EH (cell line): ENCODE results near the gene XRCC5.
"Not testable (repeated sequence)": the region's sequence is repeated elsewhere in the genome, so short reads cannot be mapped to it uniquely, and the experiment has no call there.

ENCODE experiments used
- DNase-seq: peaks from one replicate; pipeline ENCODE4 v3.0.0-alpha.2; 2015; ENCODE audit warnings: low read depth

Gene XRCC5

GRCh38 chr2:216201692-216202306 lies 92.7 kb downstream of the XRCC5 start:
- no peak for DNase-seq

GRCh38 chr2:216202626-216203250 lies 93.6 kb downstream of the XRCC5 start:
- DNase-seq, result peak; percentile 59

DNA sequence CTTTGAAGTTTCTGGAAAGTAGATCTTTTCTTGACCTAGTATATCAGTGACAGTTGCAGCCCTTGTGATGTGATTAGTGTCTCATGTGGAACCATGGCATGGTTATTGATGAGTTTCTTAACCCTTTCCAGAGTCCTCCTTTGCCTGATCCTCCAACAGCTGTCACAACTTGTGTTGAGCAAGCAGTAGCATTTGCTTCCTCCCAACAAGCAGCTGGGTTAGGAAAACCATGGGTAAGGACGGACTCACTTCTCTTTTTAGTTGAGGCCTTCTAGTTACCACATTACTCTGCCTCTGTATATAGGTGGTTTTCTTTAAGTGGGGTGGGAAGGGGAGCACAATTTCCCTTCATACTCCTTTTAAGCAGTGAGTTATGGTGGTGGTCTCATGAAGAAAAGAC lies 96.3 kb downstream of the XRCC5 start:
- DNase-seq, result no peak

GRCh38 chr2:216206041-216206703 lies 97.0 kb downstream of the XRCC5 start:
- no peak for DNase-seq

- no peak for DNase-seq
These were observed 97.7 kb downstream of the XRCC5 start for GRCh38 chr2:216206821-216207220.

- DNase-seq, result not testable (repeated sequence)
These were observed 99.5 kb downstream of the XRCC5 start for GRCh38 chr2:216208661-216209060.

DNA sequence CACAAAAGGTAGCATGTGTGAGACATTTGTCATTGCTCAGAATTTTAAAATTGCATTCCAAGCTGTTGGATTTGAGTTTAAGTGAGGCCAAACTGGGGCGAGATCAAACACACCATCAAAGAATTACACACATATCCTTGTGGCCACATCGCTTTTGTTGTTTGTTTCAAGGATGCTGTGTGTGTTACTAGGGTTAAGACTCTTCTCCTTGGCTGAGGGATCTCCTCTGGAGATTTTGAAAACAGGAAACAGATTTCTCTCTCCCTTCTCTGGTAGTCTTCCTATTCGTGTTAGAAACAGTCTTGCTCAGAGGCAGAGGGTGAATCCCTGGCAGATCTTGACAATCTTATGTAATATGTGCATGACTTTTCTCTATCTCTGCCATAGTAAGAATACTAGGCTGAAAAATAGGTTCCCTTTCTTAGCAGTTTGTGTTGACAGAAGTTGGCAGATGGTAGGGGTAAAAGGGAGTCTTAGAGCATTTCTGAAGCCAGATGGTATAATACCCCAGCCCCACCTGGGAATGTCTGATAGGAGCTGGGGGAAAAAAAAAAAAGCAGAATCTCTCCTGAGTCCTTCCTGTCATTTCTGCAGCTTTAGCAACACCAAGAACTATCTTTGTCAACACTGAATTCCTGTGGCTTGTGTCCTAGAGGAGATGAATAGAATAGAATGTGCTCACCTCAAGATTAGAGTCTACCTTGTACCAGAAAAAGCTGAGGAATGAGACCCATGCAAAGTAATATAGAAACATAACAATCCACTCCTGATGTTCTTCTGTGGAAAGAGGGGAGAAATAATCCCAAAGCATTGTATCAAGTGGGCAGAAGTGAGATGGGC lies 101.8 kb downstream of the XRCC5 start:
- peak; percentile 54 for DNase-seq

DNA sequence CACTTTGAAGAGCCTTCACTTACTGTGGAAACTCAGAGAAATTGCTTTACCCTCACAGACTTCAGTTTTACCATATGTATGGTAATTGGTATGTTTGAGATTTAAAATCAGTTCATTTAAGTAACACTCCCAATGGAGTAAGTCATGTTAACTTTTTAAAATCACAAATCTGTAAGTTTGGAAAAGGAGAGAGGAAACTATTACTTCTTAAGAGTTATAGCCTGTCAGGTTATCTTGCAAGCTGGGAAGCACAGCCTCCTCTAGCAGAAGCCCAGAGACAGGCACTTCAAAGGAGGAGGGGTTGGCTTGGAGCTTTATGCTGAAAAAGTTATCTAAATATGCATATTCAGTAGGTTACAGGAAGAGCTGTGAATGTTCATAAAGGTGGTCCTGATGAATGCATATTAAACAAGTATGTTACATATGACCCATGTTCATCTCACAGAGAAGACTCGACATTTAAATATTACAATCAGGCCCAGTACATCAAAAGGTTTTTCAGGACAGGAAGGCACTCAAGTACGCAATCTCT lies 102.5 kb downstream of the XRCC5 start:
- no peak for DNase-seq

DNA sequence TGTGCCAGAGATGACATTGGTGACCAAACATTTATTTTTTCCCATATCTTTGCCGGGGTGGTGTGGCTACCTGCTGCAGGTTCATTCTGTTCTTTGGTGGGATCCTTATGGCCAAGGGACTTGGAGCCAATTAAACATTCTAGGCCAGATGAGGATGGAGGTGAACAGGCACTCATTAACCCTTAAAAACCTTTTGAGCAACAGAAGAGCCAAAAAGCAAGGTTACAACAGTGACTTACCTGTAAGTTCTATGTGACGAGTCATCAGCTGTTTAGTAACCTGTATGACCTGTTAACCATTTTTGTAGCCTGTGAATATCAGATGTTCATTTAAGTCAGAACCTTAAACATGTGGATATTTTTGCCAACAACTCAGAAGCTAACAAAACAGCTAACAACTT lies 105.6 kb downstream of the XRCC5 start:
- DNase-seq, result no peak

DNA sequence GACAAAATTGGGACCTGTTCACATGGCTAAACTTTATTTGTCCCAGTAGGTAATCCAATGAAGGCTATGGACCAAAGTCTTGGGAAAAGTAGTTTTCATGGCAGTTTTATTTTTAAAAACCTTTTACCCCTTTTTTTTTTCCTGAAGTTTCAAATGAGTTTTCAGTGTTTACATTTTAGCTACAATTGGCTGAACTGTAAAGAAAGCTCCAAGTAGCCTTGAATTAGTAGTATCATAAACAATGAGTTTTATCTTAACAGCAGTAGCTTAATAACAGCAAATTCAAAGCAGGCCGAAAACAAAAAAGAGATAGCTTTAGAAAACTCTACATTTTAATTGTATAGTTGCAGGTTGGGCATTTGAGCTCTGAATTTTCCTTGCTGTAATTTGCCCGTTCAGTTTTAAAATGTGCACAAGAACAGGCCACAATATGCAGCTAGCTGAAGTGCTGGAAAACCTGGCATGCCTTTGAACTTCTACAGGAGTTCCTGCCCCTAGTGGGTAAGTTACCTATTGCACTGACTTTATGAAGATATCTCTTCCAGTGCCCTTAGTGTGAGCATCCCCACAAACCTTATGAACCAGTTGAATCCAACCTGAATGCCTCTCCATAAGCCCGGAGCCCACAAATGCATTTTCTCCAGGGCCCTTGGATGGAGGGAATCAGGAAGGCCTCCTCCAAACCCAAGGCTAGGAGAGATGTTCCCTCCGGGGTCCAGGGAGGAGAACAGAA lies 106.7 kb downstream of the XRCC5 start:
- DNase-seq, result peak; percentile 35

DNA sequence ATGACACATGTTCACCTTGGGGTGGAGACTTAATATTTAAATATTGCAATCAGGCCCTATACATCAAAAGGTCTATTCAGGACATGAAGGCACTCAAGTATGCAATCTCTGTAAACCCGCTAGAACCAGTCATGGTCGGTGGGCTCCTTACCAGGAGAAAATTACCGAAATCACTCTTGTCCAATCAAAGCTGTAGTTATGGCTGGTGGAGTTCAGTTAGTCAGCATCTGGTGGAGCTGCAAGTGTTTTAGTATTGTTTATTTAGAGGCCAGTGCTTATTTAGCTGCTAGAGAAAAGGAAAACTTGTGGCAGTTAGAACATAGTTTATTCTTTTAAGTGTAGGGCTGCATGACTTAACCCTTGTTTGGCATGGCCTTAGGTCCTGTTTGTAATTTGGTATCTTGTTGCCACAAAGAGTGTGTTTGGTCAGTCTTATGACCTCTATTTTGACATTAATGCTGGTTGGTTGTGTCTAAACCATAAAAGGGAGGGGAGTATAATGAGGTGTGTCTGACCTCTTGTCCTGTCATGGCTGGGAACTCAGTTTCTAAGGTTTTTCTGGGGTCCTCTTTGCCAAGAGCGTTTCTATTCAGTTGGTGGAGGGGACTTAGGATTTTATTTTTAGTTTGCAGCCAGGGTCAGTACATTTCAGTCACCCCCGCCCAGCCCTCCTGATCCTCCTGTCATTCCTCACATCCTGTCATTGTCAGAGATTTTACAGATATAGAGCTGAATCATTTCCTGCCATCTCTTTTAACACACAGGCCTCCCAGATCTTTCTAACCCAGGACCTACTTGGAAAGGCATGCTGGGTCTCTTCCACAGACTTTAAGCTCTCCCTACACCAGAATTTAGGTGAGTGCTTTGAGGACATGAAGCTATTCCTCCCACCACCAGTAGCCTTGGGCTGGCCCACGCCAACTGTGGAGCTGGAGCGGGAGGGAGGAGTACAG lies 108.1 kb downstream of the XRCC5 start:
- DNase-seq, result peak; percentile 88

GRCh38 chr2:216217904-216218260 lies 108.7 kb downstream of the XRCC5 start:
- no peak for DNase-seq

DNA sequence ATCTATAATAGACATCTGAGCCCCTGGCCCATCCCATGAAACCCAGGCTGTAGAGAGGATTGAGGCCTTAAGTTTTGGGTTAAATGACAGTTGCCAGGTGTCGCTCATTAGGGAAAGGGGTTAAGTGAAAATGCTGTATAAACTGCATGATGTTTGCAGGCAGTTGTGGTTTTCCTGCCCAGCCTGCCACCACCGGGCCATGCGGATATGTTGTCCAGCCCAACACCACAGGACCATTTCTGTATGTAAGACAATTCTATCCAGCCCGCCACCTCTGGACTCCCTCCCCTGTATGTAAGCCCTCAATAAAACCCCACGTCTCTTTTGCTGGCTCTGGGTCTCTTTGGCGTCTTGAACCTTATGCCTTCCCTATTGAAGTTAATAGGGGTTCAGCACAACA lies 110.7 kb downstream of the XRCC5 start:
- DNase-seq, result no peak

DNA sequence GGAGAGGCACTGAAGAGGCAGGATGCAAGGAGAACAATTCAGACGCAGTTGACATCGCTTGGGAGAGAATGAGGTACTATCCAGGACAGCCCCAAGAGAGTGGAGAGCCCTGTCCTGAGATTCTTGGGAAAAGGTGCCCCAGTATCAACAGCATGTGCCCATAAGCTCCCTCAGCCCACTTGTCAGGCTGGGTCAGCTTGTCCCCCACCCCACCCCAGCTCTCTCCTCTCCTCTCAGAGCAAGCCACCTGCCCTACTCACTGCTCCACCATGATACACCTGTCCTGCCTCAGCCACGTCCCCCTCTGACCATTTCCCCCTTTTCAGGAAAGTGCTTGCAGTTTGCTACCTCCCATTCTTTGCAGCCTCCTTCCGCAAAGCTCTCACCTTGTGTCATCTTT lies 111.8 kb downstream of the XRCC5 start:
- DNase-seq, result no peak

GRCh38 chr2:216221811-216222210 lies 112.7 kb downstream of the XRCC5 start:
- peak; percentile 83 for DNase-seq

DNA sequence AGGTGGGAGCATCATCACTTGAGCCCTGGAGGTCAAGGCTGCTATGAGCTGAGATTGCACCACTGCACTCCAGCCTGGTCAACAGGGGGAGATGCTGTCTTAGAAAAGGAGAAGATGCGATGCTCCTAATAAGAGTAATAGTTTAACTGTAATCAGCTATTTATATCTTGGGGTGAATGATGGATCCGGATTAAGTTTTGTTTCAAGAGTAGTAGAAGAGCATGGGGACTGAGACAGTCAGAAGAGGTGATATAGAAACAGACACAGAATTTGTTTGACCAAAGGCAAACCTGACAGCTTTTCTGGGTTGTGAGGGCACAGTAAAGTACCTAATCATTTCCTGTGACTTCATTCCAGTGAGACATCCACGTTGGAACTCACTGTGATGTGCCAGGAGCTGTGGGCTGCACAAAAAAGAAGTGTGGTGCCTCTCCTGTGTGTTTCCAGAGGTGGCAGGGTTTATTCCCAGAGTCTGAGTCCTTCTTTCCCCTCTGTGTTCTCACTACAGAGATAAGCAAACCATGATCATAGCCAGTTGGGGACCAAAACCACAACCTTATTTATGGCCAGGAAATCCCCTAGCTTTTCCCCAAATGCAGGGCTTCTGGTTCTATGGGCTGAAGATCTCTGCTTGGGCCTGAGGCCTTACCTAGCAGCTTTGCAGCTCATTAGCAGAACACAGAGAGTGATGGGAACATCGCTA lies 113.7 kb downstream of the XRCC5 start:
- DNase-seq, result peak; percentile 63

DNA sequence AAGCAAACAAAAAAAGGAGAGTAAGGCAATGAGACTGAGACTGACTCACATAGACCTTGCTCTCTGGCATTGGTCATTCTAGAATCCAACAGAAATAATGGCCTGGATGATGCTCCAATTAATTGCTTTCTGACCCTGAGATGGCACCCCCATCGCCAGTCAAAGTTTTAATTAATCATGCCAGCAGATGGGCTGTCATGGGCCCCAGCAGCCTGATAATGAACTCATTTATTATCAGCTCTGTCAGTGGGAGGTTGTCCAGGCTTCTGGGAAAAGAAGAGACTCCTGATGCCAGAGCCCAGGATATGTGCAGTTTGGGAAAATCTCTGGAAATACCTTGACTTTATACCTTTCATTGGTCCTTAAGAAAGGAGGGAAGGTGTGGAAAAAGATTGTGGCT lies 115.2 kb downstream of the XRCC5 start:
- DNase-seq, result no peak

GRCh38 chr2:216229277-216229914 lies 120.2 kb downstream of the XRCC5 start:
- no peak for DNase-seq

DNA sequence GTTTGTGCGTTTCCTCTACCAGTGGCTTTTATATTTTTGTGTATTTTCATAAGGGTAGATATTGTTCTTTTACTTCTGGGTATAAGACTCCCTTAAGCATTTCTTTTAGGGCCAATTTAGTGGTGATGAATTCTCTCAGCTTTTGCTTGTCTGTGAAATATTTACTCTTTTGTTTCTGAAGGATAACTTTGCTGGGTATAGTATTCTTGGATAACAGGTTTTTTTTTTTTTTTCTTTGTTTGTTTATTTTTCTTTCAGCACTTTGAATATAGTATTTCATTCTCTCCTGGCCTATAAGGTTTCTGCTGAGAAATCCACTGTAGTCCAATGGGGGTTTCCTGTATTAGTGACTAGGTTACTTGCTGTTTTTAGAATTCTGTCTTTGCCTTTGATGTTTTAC lies 122.7 kb downstream of the XRCC5 start:
- no peak for DNase-seq

- no peak for DNase-seq
These were observed 123.6 kb downstream of the XRCC5 start for GRCh38 chr2:216232721-216233120.
